HUES48 (cell line): ENCODE measurements around the gene LOC128125822.

Source experiments
- H3K27ac ChIP-seq: one replicate; pipeline ENCODE4 v1.7.0; 2013; ENCODE audit warnings: low read depth, low read length, inconsistent platforms
- H3K27me3 ChIP-seq: 2 replicates; pipeline ENCODE4 v1.6.1; 2013; ENCODE audit warnings: mild to moderate bottlenecking, low read length; ENCODE audit not compliant: control insufficient read depth, insufficient read depth
- H3K36me3 ChIP-seq: 2 replicates; pipeline ENCODE4 v1.6.1; 2013; ENCODE audit warnings: low read length; ENCODE audit not compliant: control insufficient read depth, insufficient read depth
- H3K4me1 ChIP-seq: 2 replicates; pipeline ENCODE4 v1.6.1; 2013; ENCODE audit warnings: mild to moderate bottlenecking, low read length; ENCODE audit not compliant: control insufficient read depth, insufficient read depth
- H3K4me3 ChIP-seq: 2 replicates; pipeline ENCODE4 v1.5.1; 2013; ENCODE audit warnings: mild to moderate bottlenecking, low read depth, low read length
- H3K9ac ChIP-seq: 2 replicates; pipeline ENCODE4 v1.6.1; 2013; ENCODE audit warnings: mild to moderate bottlenecking, low read depth, low read length, moderate library complexity
- H3K9me3 ChIP-seq: 2 replicates; pipeline ENCODE4 v1.6.1; 2013; ENCODE audit warnings: low read length; ENCODE audit not compliant: control insufficient read depth, insufficient read depth

The LOC128125822 gene

GRCh38 chr6:63609231-63609630, 37.0 kb downstream of the LOC128125822 start:
- no peaks in the 10 kb centered on the region for H3K36me3 ChIP-seq
- H3K9ac ChIP-seq = no peak overlapping the region

GRCh38 chr6:63610944-63611343, 38.7 kb downstream of the LOC128125822 start:
- Histone ChIP-seq H3K27me3 (no peaks in the 10 kb centered on the region), H3K27ac (no peak overlapping the region), H3K9me3 (no peaks in the 10 kb centered on the region), H3K36me3 (no peaks in the 10 kb centered on the region), H3K4me3 (no peak overlapping the region), H3K9ac (no peak overlapping the region), H3K4me1 (no peaks in the 10 kb centered on the region)

More at GRCh38 chr6:63609231-63609630, 37.0 kb downstream of the LOC128125822 start:
- Histone ChIP-seq H3K4me3 (no peak overlapping the region), H3K27me3 (no peaks in the 10 kb centered on the region), H3K4me1 (no peaks in the 10 kb centered on the region), H3K27ac (no peak overlapping the region), H3K9me3 (no peaks in the 10 kb centered on the region)

- no peak overlapping the region for H3K4me3 ChIP-seq
- H3K27ac ChIP-seq = no peak overlapping the region
- H3K27me3 ChIP-seq = no peaks in the 10 kb centered on the region
- H3K36me3 ChIP-seq = no peaks in the 10 kb centered on the region
- H3K9me3 ChIP-seq = no peaks in the 10 kb centered on the region
- no peaks in the 10 kb centered on the region for H3K4me1 ChIP-seq
- H3K9ac ChIP-seq = no peak overlapping the region
Observed at GRCh38 chr6:63611560-63611959, 39.3 kb downstream of the LOC128125822 start.

GRCh38 chr6:63615590-63615989, 43.3 kb downstream of the LOC128125822 start:
- Histone ChIP-seq H3K27me3 (no peaks in the 10 kb centered on the region), H3K9ac (no peak overlapping the region), H3K4me3 (no peak overlapping the region), H3K9me3 (no peaks in the 10 kb centered on the region), H3K4me1 (no peaks in the 10 kb centered on the region), H3K36me3 (no peaks in the 10 kb centered on the region), H3K27ac (no peak overlapping the region)
